HG02840 (cell line): Measurements from ENCODE around the gene KNTC1.
"Not testable (repeated sequence)": the region's sequence is repeated elsewhere in the genome, so short reads cannot be mapped to it uniquely, and the experiment has no call there.

Experiments
- ATAC-seq: cut with Tn5 transposase; IDR thresholded peaks from one replicate; pipeline ENCODE4 v1.9.1; 2021; ENCODE audit warnings: mild to moderate bottlenecking, moderate library complexity, moderate number of reproducible peaks; ENCODE audit not compliant: unreplicated experiment, low FRiP score

KNTC1 gene

DNA sequence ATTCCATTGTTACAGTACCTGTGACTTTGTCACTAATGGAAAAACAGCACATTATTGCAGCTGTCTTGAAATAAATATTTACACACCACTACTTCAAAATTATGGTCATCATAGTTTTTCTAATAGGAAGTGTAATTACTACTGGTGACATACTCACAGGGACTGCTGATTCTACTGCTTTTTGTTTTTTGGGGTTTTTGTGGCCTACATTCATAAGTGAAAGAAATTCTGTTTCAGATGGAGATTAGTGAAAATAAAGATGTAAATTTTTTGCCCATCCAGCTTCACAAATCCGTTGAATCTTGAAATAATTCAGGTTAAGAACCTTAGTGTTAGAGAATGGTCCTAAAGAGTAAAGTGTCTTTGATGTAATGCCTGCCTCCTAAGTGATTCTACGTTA is 17.5 kb downstream of the KNTC1 start:
- ATAC-seq: no peak

- no peak for ATAC-seq
Measured at GRCh38 chr12:122545855-122546254, 18.8 kb downstream of the KNTC1 start.

- no peak for ATAC-seq
Measured at GRCh38 chr12:122547330-122547729, 20.3 kb downstream of the KNTC1 start.

DNA sequence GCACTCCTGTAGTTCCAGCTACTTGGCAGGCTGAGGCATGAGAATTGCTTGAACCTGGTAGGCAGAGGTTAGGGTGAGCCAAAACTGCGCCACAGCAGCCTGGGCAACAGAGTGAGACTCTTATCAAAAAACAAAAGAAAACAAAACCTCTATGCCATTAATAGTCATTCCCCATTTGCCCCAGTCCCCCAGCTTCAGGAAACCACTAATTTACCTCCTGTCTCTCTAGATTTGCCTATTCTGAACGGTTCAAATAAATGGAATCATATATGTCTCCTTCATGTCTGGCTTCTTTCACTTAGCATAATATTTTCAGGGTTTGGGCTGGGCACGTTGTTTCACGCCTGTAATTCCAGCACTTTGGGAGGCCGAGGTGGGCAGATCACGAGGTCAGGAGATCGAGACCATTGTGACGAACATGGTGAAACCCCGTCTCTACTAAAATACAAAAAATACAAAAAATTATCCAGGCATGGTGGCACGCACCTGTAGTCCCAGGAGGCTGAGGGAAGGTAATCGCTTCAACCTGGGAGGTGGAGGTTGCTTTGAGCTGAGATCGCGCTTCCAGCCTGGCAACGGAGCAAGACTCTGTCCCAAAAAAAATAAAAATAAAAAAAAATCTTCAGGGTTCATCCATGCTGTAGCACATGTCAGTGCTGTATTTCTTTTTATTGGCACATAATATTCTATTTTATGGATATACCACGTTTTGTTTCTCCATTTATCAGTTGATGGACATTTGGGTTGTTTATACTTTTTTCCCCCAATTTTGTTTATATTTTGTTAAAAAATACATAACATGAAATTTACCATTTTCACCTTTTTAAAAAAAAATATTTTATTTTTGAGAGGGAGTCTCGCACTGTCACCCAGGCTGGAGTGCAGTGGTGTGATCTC is 31.9 kb downstream of the KNTC1 start:
- ATAC-seq: peak; percentile 67

- no peak for ATAC-seq
Measured at GRCh38 chr12:122560138-122560537, 33.1 kb downstream of the KNTC1 start.

- ATAC-seq: no peak
Measured at GRCh38 chr12:122563361-122563760, 36.3 kb downstream of the KNTC1 start.

DNA sequence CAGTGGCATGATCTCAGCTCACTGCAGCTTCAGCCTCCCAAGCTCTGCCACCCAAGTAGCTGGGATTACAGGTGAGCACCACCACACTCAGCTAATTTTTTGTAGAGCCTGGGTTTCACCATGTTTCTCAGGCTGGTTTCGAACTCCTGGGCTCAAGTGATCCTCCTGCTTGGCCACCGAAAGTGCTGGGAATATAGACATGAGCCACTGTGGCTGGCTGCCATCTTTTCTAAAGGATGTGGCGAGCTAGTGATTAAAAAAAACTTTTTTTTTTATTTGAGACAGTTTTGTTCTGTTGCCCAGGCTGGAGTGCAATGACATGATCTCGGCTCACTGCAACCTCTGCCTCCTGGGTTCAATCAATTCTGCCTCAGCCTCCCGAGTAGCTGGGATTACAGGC is 39.8 kb downstream of the KNTC1 start:
- not testable (repeated sequence) for ATAC-seq

DNA sequence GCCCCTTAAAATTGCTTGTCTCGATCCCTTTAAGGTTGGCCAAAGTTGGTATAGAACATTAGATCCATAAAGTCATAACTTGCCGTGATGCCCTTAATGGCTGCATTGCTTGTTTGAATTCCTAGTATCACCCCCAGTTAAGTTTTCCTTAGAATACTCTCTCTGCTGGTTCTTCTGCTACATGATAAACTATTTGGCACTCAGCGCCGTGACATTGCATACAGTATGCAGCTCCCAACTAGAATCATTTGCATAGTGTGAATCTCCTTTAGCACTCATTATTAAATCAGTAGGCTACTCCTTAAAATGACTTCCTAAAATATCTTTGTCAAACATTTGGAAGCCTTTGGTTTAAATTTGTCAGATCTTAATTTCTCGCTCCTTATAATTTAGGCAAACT is 42.2 kb downstream of the KNTC1 start:
- no peak for ATAC-seq

GRCh38 chr12:122570006-122570405 is 43.0 kb downstream of the KNTC1 start:
- ATAC-seq: not testable (repeated sequence)

GRCh38 chr12:122571821-122572220 is 44.8 kb downstream of the KNTC1 start:
- no peak for ATAC-seq

DNA sequence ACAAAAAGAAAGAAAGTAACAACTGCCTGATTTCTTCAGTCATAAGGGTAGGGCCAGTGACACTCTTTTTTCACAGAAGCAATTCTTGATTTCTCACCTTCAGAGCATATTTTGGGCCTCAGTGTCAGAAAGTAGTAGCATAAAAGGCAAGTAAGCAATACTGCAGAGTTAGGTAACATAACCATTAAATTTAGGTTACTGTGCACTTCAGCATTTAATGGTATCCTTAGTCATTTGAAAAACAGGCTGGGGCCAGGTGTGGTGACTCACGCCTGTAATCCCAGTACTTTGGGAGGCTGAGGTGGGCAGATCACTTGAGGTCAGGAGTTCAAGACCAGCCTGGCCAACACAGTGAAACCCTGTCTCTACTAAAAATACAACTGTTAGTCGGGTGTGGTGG is 56.2 kb downstream of the KNTC1 start:
- ATAC-seq: not testable (repeated sequence)

GRCh38 chr12:122584177-122584863 is 57.3 kb downstream of the KNTC1 start:
- ATAC-seq: no peak

DNA sequence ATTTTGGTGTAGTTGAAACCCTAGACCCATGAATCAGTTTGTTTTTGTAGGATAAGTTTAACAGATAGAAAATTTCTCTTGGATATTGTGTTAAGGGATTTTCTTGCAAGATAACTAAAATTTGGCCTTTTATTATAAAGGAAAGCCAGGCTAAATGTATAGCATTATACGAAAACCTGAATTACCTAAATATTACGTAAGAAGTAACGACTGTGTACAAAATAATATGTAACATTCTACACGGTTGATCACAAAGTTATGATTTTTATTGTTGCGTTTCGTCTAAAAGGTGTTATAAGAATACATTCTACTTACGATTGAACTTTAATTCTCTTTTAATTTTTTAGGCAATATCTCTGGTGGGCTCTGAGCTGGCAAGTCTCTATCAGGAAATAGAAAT is 63.9 kb downstream of the KNTC1 start:
- no peak for ATAC-seq

DNA sequence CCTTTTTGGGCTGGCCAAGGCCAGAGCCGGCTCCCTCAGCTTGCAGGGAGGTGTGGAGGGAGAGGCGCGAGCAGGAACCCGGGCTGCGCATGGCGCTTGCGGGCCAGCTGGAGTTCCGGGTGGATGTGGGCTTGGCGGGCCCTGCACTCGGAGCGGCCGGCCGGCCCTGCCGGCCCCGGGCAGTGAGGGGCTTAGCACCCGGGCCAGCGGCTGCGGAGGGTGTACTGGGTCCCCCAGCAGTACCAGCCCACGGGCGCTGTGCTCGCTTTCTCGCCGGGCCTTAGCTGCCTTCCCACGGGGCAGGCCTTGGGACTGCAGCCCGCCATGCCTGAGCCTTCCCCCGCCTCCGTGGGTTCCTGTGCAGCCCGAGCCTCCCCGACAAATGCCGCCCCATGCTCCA is 64.9 kb downstream of the KNTC1 start:
- ATAC-seq: not testable (repeated sequence)

DNA sequence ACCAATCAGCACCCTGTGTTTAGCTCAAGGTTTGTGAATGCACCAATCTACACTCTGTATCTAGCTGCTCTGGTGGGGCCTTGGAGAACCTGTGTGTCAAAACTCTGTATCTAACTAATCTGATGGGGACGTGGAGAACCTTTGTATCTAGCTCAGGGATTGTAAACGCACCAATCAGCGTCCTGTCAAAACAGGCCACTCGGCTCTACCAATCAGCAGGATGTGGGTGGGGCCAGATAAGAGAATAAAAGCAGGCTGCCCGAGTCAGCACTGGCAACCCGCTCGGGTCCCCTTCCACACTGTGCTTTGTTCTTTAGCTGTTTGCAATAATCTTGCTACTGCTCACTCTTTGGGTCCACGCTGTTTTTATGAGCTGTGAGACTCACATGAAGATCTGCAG is 65.5 kb downstream of the KNTC1 start:
- not testable (repeated sequence) for ATAC-seq

DNA sequence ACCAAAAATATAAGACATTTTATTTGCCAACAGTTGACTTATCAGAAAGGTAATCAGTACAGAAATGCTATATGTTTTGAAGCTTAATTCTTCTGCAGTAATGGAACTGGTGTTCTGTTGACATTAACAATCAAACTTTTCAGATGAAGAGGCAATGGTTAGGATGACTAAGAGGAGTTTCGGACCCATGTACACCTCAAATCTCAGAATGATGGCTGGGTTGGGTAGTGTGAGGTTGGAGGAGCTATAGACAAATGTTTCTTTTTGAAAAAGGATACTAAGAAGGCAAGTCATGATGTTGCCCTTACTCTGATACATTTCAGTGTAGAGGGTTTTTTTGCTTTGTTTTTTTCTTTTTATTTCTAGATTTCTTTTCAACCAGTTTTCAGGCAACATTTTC is 66.9 kb downstream of the KNTC1 start:
- no peak for ATAC-seq

GRCh38 chr12:122596838-122597237 is 69.8 kb downstream of the KNTC1 start:
- no peak for ATAC-seq

GRCh38 chr12:122602456-122602855 is 75.4 kb downstream of the KNTC1 start:
- no peak for ATAC-seq

GRCh38 chr12:122604993-122605392 is 77.9 kb downstream of the KNTC1 start:
- no peak for ATAC-seq

GRCh38 chr12:122609732-122610131 is 82.7 kb downstream of the KNTC1 start:
- ATAC-seq: no peak

DNA sequence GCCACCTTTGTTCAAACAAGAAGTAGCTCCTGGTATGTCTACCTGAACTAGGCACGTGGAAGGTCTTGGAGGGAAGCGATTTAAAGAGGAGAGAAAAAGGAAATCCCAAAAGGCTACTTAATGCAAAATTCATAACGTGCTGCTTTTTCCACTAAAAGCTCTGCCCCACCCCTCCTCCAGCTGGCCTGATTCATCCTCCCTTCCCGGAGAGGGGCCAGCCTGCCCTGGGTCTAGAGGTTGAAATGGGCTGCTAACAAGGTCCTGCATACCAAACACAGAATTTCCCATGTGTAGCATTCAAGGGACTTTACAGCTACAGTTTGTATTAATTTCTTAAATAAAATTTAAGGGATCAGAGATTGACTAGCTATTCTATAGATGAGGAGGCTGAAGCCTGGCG is 83.2 kb downstream of the KNTC1 start:
- no peak for ATAC-seq

- no peak for ATAC-seq
Measured at GRCh38 chr12:122610911-122611310, 83.9 kb downstream of the KNTC1 start.
